ENCODE results near the gene MARK3. TPM values are rescaled to one million over a fixed set of nuclear protein-coding genes. Genes with fewer than 3 reads are reported as not detected.
A peak's percentile ranks its signal among the peaks of the same experiment; 100 is the strongest.

MARK3 gene
- total and polyA plus RNA-seq, 2 of the 13 experiments (the other 11 are each of a cell fraction or from before 2014, with no cell fraction given) = 47.7 to 56.6 TPM

DNA sequence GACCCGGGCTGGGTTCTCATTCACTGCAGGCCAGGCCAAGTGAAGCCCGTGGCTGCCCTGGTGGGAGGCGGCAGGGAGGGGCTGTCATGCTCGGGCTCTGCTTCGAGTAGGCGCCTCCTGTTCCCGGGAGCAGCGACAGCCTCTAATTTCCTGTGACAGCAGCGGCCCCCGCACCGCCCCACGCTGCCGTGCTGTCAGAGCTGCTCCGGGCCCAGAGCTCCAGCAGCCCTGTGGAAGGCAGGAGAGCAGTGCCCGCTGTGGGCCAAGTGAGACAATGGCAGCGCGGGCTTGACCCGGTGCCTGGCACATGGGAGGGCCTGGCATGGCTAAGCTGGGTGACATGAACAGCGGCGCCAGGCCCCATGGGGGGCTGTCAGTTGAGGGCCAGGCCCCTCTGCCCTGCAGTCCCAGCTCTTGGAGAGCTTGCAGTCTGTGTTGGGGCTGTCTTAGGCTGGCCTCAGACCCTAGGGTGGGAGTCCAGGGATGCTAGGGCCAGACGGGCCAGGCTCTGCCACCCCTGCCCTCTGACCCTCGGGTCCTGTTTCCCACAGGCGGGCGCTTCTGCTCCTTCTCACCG is 148.9 kb downstream of the MARK3 start:
- H3K79me2 ChIP-seq (ENCODE audit: insufficient read depth, low read length) = peaks cover 22% of the 10 kb centered on the region
- DNase-seq (ENCODE audit: low spot score) (no peak), FAIRE-seq (no peak), ATAC-seq (no peak)
- intact Hi-C loops (cut with micrococcal nuclease; ENCODE audit: unreplicated experiment) = no loop called here
- no peak overlapping the region for H3K9ac ChIP-seq (ENCODE audit: insufficient read depth, low read depth, low read length)
- no TSS peak for BruUV-seq (replicated peaks)
- CTCF ChIA-PET (ENCODE audit: low intra/inter-chr PET ratio, low total read pairs) = no interaction called here
- peaks cover 38% of the 10 kb centered on the region for H3K4me1 ChIP-seq (ENCODE audit: insufficient read depth, low read length)
- no peak for TF ChIP-seq BRCA1 (CRISPR knock-in tag; IDR thresholded peaks at IDR 0.05)
- TF ChIP-seq, protein P1, sequence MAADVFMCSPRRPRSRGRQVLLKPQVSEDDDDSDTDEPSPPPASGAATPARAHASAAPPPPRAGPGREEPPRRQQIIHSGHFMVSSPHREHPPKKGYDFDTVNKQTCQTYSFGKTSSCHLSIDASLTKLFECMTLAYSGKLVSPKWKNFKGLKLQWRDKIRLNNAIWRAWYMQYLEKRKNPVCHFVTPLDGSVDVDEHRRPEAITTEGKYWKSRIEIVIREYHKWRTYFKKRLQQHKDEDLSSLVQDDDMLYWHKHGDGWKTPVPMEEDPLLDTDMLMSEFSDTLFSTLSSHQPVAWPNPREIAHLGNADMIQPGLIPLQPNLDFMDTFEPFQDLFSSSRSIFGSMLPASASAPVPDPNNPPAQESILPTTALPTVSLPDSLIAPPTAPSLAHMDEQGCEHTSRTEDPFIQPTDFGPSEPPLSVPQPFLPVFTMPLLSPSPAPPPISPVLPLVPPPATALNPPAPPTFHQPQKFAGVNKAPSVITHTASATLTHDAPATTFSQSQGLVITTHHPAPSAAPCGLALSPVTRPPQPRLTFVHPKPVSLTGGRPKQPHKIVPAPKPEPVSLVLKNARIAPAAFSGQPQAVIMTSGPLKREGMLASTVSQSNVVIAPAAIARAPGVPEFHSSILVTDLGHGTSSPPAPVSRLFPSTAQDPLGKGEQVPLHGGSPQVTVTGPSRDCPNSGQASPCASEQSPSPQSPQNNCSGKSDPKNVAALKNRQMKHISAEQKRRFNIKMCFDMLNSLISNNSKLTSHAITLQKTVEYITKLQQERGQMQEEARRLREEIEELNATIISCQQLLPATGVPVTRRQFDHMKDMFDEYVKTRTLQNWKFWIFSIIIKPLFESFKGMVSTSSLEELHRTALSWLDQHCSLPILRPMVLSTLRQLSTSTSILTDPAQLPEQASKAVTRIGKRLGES (CRISPR knock-in tag; IDR thresholded peaks at IDR 0.05; ENCODE audit: borderline replicate concordance) = no peak
- TF ChIP-seq HNRNPL (IDR thresholded peaks at IDR 0.05; ENCODE audit: low read depth, low read length) = 0 out of 2 replicates have a peak, but pooled peaks have one; percentile 28
- no peak for TF ChIP-seq ZNF746 (CRISPR knock-in tag; IDR thresholded peaks at IDR 0.05)
- in situ Hi-C loops (cut with HindIII; ENCODE audit: extremely low pct_ligation_motif_present, low pct_unique_long_range_greater_than_20kb) = no loop called here
- H3K27me3 ChIP-seq (ENCODE audit: control insufficient read depth in 1 of 2, insufficient read depth in 2 of 2, low read length in 2 of 2) = no peaks in the 10 kb centered on the region; a peak in 1 of 5 replicates
- no peak overlapping the region for H3K27ac ChIP-seq (ENCODE audit: extremely low read length, insufficient read depth, low read length)
- WGBS (ENCODE audit: low lambda C conversion rate) = 100% methylated on average over 7 of the region's 25 CpGs
- H3K9me3 ChIP-seq (ENCODE audit: low read length) = no peaks in the 10 kb centered on the region
- no peak overlapping the region for H3K4me3 ChIP-seq (replicated peaks in 1 of 3; ENCODE audit: insufficient read depth in 1 of 3, low read depth in 2 of 3, low read length in 3 of 3)
- no peaks in the 10 kb centered on the region for H4K20me1 ChIP-seq (ENCODE audit: insufficient read depth, low read length)
- no peak overlapping the region for H3K4me2 ChIP-seq (ENCODE audit: low read depth, low read length)
- H2AFZ ChIP-seq (ENCODE audit: low read length) = no peak overlapping the region
- POLR2A ChIA-PET = interaction anchor here (1.4 kb wide), 1 partner anchor 13 kb away, joined by 4 read pairs; no protein-coding TSS in a partner anchor
- H3K36me3 ChIP-seq (replicated peaks in 1 of 2; ENCODE audit: control insufficient read depth in 1 of 2, insufficient read depth in 2 of 2, low read length in 2 of 2) = peaks cover 3 to 4% of the 10 kb centered on the region in 2 experiments; a peak in 3 of 5 replicates
